Neural crest cell (in vitro differentiated cells): ENCODE measurements around the gene TOP3B. TPM values are rescaled to one million over a fixed set of nuclear protein-coding genes. Genes with fewer than 3 reads are reported as not detected.

Experiments
- DNase-seq: peaks from one replicate; pipeline ENCODE4 v3.0.0; 2021; ENCODE audit warnings: low read depth, mixed read lengths, low spot score
- H3K27ac Mint-ChIP-seq: one replicate; pipeline ENCODE4 v1.8.0; 2021; ENCODE audit warnings: mild to moderate bottlenecking, mixed read lengths; ENCODE audit not compliant: unreplicated experiment
- H3K27me3 Mint-ChIP-seq: 2 replicates; pipeline ENCODE4 v1.8.0; 2021; ENCODE audit warnings: low read depth, mild to moderate bottlenecking, mixed read lengths
- H3K36me3 Mint-ChIP-seq: 2 replicates; pipeline ENCODE4 v1.8.0; 2021; ENCODE audit warnings: low read depth, mild to moderate bottlenecking, mixed read lengths
- H3K4me1 Mint-ChIP-seq: 2 replicates; pipeline ENCODE4 v1.8.0; 2021; ENCODE audit warnings: mixed read lengths
- H3K4me3 Mint-ChIP-seq: one replicate; pipeline ENCODE4 v1.8.0; 2021; ENCODE audit warnings: mild to moderate bottlenecking, mixed read lengths
- H3K9me3 Mint-ChIP-seq: 2 replicates; pipeline ENCODE4 v1.8.0; 2021; ENCODE audit warnings: mixed read lengths
- total RNA-seq: library from RNA; stranded (reverse); gene quantifications from 2 replicates; pipeline ENCODE4 v1.2.1, GENCODE V29; 2021
- TF ChIP-seq, protein P1 (sequence below): fragments of 200-600 bp; sonication (generic); conservative IDR thresholded peaks from 2 replicates; pipeline ENCODE4 v1.5.0; 2021; ENCODE audit warnings: antibody characterized with exemption, mild to moderate bottlenecking

Gene TOP3B
- total RNA-seq, 1 donor from 2014 or later: 77.5 TPM

DNA sequence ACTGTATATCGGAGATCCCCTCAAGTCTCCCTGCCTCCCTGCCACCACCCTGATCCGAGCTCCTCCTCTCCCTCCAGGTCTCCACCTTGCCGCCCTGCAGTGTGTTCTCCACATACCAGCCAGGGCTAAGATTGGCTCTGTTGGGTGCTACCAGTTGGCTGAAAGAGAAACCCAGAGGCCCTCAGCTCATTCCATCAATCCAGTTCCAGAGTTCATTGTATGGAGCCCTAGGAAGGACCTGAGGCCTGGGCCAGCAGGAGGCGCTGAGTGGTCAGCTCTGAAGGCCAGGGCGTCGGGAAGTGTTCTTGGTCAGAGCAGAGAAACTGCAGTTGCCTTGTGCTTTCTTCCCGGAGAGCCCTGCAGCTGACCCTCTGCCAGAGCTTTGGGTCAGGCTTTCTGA is 2.2 kb upstream of the TOP3B start:
- H3K4me3 Mint-ChIP-seq: peak overlapping the region; percentile 81
- H3K9me3 Mint-ChIP-seq: no peaks in the 10 kb centered on the region
- H3K4me1 Mint-ChIP-seq: peaks cover 21% of the 10 kb centered on the region
- peaks cover 12% of the 10 kb centered on the region for H3K27me3 Mint-ChIP-seq
- no peak overlapping the region for H3K27ac Mint-ChIP-seq
- no peaks in the 10 kb centered on the region for H3K36me3 Mint-ChIP-seq
- peak; percentile 48 for DNase-seq
- TF ChIP-seq, protein P1, sequence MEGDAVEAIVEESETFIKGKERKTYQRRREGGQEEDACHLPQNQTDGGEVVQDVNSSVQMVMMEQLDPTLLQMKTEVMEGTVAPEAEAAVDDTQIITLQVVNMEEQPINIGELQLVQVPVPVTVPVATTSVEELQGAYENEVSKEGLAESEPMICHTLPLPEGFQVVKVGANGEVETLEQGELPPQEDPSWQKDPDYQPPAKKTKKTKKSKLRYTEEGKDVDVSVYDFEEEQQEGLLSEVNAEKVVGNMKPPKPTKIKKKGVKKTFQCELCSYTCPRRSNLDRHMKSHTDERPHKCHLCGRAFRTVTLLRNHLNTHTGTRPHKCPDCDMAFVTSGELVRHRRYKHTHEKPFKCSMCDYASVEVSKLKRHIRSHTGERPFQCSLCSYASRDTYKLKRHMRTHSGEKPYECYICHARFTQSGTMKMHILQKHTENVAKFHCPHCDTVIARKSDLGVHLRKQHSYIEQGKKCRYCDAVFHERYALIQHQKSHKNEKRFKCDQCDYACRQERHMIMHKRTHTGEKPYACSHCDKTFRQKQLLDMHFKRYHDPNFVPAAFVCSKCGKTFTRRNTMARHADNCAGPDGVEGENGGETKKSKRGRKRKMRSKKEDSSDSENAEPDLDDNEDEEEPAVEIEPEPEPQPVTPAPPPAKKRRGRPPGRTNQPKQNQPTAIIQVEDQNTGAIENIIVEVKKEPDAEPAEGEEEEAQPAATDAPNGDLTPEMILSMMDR: no peak

DNA sequence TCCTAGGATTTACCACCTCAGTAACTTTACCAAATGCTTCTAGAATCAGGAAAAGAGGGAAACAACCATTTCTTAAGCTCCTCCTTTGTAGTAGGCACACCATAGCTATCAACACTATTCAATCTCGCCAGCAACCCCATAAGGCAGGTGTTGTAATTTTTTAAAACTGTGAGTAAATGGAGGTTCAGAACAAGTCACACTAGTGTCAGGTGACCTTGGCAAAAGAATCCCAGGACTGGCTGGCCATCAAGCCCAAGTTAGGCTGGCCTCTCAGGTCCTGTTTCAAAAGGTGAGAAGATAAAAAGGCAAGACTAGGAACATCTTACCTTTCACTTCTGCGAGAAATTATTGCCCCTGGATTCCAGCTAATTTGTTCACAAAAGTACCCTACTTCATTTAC is 713 bp downstream of the TOP3B start:
- DNase-seq: no peak
- H3K27me3 Mint-ChIP-seq: no peaks in the 10 kb centered on the region

DNA sequence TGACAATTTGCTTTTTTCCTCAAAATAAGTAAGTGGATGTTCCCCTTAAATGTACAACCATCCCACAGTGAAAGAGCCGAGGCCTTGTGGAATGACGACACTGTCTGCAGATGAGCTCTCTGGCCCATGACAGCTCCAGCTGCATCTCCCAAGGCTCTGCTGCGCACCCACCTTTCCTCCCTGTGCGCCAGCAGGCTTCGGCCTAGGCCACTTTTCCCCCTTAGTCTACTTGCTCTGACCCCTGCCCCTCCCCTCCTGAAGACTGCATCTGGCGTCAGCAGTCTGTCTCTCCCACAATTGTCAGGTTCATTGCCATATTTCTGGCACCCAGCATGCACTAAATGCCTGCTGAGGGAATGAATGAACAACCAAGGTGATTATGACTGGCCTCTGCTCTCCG is 2.0 kb downstream of the TOP3B start:
- H3K36me3 Mint-ChIP-seq: no peaks in the 10 kb centered on the region
- peak overlapping the region; percentile 92 for H3K4me3 Mint-ChIP-seq
- no peaks in the 10 kb centered on the region for H3K27me3 Mint-ChIP-seq
- no peak for DNase-seq
- H3K4me1 Mint-ChIP-seq: peaks cover 21% of the 10 kb centered on the region
- H3K27ac Mint-ChIP-seq: no peak overlapping the region
- H3K9me3 Mint-ChIP-seq: no peaks in the 10 kb centered on the region
- TF ChIP-seq, protein P1: no peak

More for the DNA sequence above, 713 bp downstream of the TOP3B start:
- TF ChIP-seq, protein P1: no peak
- Mint-ChIP-seq H3K36me3 (no peaks in the 10 kb centered on the region), H3K9me3 (no peaks in the 10 kb centered on the region), H3K4me1 (peaks cover 21% of the 10 kb centered on the region), H3K27ac (no peak overlapping the region), H3K4me3 (peak overlapping the region; percentile 92)

DNA sequence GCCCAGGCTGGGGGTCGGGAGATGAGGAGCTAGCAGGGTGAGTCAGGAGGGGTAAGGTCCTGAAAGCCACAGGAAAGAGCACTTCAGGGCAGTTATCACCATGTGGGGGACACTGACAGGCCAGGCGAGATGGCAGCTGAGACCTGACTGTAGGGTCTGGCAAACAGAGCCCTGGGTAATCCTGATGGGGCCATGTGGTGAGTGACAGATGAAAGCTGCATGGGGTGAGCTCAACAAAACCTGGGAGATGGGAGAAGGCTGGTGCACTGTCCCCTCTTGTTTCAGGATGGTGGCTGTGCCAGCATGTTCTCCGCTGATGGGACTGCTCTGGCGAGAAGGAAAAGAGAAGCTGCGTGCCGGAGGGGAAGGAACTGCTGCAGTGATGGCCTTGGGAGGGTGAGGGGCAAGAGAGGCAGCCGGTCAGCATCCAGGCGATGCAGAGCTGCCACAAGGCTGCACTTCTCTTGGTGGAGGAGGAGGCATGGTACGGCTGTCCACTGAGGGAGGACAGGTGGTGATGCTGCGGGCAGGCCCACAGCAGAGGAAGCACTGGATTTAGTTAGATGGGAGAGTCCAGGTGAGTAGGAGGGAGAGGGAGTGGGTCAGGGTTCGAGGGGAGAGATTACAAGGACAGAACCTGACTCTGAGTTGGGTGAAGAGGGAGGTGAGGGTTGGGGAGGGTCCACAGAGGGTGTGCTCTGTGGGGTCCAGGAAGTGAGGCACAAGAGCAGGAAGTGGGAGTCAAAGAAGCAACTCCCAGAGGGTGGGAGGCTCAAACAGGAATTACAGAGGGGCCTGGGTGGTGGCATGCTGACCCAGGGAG is 3.8 kb downstream of the TOP3B start:
- DNase-seq: no peak
- H3K4me1 Mint-ChIP-seq: peaks cover 17% of the 10 kb centered on the region
- peak overlapping the region; percentile 75 for H3K4me3 Mint-ChIP-seq
- H3K36me3 Mint-ChIP-seq: no peaks in the 10 kb centered on the region
- no peaks in the 10 kb centered on the region for H3K27me3 Mint-ChIP-seq
- TF ChIP-seq, protein P1: no peak
- H3K9me3 Mint-ChIP-seq: no peaks in the 10 kb centered on the region
- H3K27ac Mint-ChIP-seq: no peak overlapping the region

DNA sequence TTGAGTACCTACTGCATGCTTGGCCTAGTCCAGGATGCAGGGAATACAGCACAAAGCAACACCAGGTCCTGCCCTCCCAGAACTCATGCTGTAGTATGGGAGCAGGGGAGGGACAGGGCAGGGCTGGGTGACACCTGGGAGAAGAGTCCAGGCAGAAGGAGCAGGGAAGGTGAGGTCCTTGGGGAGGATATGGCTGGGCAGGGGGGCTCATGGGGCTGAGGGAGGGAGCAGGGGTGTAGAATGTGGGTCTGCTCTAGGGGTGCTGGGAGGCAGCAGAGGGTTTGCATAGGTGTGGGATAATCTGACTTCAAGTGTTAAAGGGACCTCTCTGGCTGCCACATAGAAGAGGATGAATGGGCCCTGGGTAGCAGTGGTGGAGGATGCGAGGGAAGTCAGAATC is 4.8 kb downstream of the TOP3B start:
- TF ChIP-seq, protein P1: no peak

More for the DNA sequence above, 4.8 kb downstream of the TOP3B start:
- H3K27ac Mint-ChIP-seq: no peak overlapping the region
- no peaks in the 10 kb centered on the region for H3K27me3 Mint-ChIP-seq
- H3K9me3 Mint-ChIP-seq: no peaks in the 10 kb centered on the region
- H3K4me1 Mint-ChIP-seq: peaks cover 16% of the 10 kb centered on the region
- H3K4me3 Mint-ChIP-seq: peak overlapping the region; percentile 38
- no peaks in the 10 kb centered on the region for H3K36me3 Mint-ChIP-seq
- no peak for DNase-seq
